Activated CD4-positive, alpha-beta T cell treated with anti-CD3 and anti-CD28 coated beads for 4 hours (primary cell): ENCODE data around the gene DENND4C.

Source experiments
- DNase-seq, 2 donors: peaks; one replicate each; pipeline ENCODE4 v3.0.0-alpha.2; 2020

DENND4C gene

GRCh38 chr9:19420877-19421276 lies 190.4 kb downstream of the DENND4C start:
- no peak for DNase-seq
